Thymus (tissue), 11 donors: ENCODE data around the gene MRFAP1. TPM values are rescaled to one million over a fixed set of nuclear protein-coding genes. Genes with fewer than 3 reads are reported as not detected.
"Not testable (repeated sequence)": the region's sequence is repeated elsewhere in the genome, so short reads cannot be mapped to it uniquely, and the experiment has no call there.

ENCODE experiments used
- DNase-seq, 9 donors: peaks; one replicate each; pipeline ENCODE4 v3.0.0-alpha.2; 2013; ENCODE audit warnings: low spot score in 9 of 9, low read depth in 6 of 9, missing footprints in 1 of 9
- H3K27ac ChIP-seq, 2 donors: one replicate each; pipeline ENCODE4 v1.5.1; 2013; ENCODE audit warnings: control low read depth in 1 of 2, low read depth in 1 of 2, low read length in 1 of 2, mild to moderate bottlenecking in 1 of 2, moderate library complexity in 1 of 2
- H3K27me3 ChIP-seq, 2 donors: one replicate each; pipeline ENCODE4 v1.5.1; 2013; ENCODE audit warnings: low read length in 1 of 2; ENCODE audit not compliant: control insufficient read depth in 2 of 2, insufficient read depth in 1 of 2
- H3K36me3 ChIP-seq, 2 donors: one replicate each; pipeline ENCODE4 v1.5.1; 2013; ENCODE audit warnings: low read length in 1 of 2, mild to moderate bottlenecking in 1 of 2, moderate library complexity in 1 of 2; ENCODE audit not compliant: control insufficient read depth in 2 of 2, insufficient read depth in 2 of 2
- H3K4me1 ChIP-seq, 2 donors: one replicate each; pipeline ENCODE4 v1.5.1; 2013; ENCODE audit warnings: low read length in 2 of 2; ENCODE audit not compliant: control insufficient read depth in 2 of 2, insufficient read depth in 2 of 2
- H3K4me3 ChIP-seq, 2 donors: one replicate each; pipeline ENCODE4 v1.5.1; 2013; ENCODE audit warnings: low read length in 2 of 2, control low read depth in 1 of 2, mild to moderate bottlenecking in 1 of 2
- H3K9me3 ChIP-seq, 2 donors: one replicate each; pipeline ENCODE4 v1.5.1; 2013; ENCODE audit warnings: low read length in 1 of 2, mild to moderate bottlenecking in 1 of 2; ENCODE audit not compliant: control insufficient read depth in 2 of 2, insufficient read depth in 1 of 2
- WGBS: extraction: QIAGEN DNeasy Blood & Tissue Kit; methylation state at CpG from one replicate; pipeline ENCODE4 v1.1.7; 2013; 5-methylcytosine and 5-hydroxymethylcytosine counted together
- polyA plus RNA-seq: library from polyadenylated mRNA; stranded (reverse); fragments of 200-250 nt; gene quantifications from one replicate; pipeline ENCODE4 v1.2.3, GENCODE V29; 2013
- total RNA-seq: library from RNA; stranded (reverse); fragments of 120-200 nt; gene quantifications from one replicate; pipeline ENCODE4 v1.2.4, GENCODE V29; 2013
- donor health status: healthy.

The MRFAP1 gene
- total and polyA plus RNA-seq, 2 donors: 67.3 to 302 TPM

DNA sequence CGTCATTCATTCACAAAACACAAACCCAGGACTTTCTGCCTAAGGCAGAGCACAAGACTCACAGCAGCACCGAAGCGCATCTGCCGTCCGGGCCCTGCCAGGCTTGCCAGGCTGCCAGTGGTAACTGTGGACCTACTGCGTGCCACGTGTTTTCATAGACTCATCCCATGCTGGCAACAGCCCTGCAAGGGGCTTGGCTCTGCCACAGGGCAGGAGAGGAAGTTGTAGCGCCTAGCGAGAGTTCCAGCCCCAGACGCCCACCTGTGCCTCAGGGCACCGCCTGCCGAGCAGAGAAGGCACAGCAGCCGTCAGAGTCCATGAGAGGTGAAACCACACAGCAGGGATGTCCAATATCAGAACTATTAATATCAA lies 18.9 kb upstream of the MRFAP1 start:
- no peaks in the 10 kb centered on the region for H3K9me3 ChIP-seq
- no peak for DNase-seq
- H3K27me3 ChIP-seq: no peaks in the 10 kb centered on the region
- H3K27ac ChIP-seq: no peak overlapping the region
- peaks cover 10 to 30% of the 10 kb centered on the region in 2 donors for H3K36me3 ChIP-seq
- 91% methylated on average over 13 of the region's 13 CpGs for WGBS
- H3K4me1 ChIP-seq: no peaks in the 10 kb centered on the region
- no peak overlapping the region for H3K4me3 ChIP-seq

DNA sequence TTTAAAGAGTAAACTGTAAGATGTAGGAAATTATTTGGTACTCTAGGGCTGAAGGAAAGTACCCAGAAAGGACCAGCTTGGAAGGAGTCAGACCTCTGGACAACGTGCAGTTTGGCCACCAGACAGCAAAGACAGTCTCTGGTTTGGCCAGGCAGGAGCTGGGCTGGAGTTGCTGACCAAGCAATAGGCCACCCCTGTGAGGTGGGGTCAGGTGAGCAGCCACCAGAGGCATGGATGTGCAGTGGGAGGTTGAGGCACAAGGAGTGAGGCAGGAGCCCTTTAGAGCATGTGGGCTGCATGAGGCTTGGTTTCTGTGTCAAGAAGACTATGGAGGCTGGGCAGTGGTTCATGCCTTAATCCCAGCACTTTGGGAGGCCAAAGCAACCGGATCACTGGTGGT lies 17.7 kb upstream of the MRFAP1 start:
- WGBS: 95% methylated on average over 2 of the region's 2 CpGs
- Histone ChIP-seq H3K4me3 (no peak overlapping the region), H3K27ac (no peak overlapping the region), H3K4me1 (no peaks in the 10 kb centered on the region), H3K9me3 (no peaks in the 10 kb centered on the region), H3K36me3 (peaks cover 9 to 20% of the 10 kb centered on the region in 2 donors), H3K27me3 (no peaks in the 10 kb centered on the region)
- no peak for DNase-seq

DNA sequence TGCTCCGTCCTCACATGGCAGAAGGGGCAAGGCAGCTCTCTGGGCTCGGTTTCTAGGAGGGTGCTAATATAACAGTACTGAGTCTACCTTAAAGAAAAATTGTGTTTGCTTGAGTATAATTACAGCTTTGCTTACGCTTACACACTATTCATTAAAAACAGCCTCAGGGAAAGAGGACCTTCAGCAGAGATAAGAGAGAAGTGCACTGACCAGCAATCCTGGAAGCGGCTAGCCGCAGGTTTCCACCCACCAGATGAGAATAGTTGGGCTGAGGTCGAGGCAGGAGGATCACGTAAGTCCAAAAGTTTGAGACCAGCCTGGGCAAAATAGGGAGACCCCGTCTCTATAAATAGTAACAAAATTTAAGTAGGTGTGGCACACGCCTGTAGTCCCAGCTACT lies 15.2 kb upstream of the MRFAP1 start:
- WGBS: 98% methylated on average over 9 of the region's 9 CpGs
- DNase-seq: no peak
- H3K27ac ChIP-seq: no peak overlapping the region
- peaks cover 0 to under 1% of the 10 kb centered on the region in 2 donors for H3K36me3 ChIP-seq
- no peaks in the 10 kb centered on the region for H3K9me3 ChIP-seq
- no peaks in the 10 kb centered on the region for H3K4me1 ChIP-seq
- no peak overlapping the region for H3K4me3 ChIP-seq
- no peaks in the 10 kb centered on the region for H3K27me3 ChIP-seq

DNA sequence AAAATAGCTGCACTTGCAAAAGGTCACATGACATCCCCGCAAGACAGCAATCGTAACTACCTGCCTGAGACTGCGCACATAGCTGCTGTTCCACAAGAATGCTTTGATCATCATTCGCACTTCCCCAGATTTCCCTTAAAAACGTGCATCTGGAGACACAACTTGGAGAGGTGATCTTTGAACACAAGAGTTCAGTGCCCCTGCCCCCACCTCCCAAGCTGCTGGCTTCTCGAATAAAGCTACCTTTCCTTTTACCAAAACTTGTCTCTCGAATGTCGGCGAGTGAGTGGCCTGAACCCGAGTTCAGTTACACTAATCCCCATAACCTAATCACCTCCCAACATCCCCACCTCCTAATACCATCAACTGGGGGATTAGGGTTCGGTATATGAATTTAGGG lies 14.4 kb upstream of the MRFAP1 start:
- no peaks in the 10 kb centered on the region for H3K9me3 ChIP-seq
- no peaks in the 10 kb centered on the region for H3K27me3 ChIP-seq
- DNase-seq: no peak
- no peak overlapping the region for H3K27ac ChIP-seq
- H3K4me1 ChIP-seq: no peaks in the 10 kb centered on the region
- 96% methylated on average over 11 of the region's 11 CpGs for WGBS
- no peaks in the 10 kb centered on the region for H3K36me3 ChIP-seq
- no peak overlapping the region for H3K4me3 ChIP-seq

DNA sequence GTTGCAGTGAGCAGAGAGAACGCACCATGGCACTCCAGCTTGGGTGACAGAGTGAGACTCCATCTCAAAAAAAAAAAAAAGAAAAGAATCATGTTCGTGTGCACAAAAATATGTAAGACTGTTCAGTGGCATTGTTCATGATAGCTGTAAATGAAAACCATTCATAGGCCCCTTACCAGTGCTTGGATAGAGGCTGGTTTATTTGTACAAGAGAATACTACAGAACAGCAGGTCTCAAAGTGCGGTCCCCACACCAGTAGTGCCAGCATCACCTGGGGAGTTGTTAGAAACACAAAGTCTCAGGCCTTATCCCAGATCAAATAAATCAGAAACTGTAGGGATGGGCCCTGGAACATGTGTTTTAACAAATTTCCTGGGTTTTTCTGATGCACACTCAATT lies 12.7 kb upstream of the MRFAP1 start:
- WGBS: 93% methylated on average over 3 of the region's 3 CpGs
- Histone ChIP-seq H3K4me3 (no peak overlapping the region), H3K9me3 (no peaks in the 10 kb centered on the region)

DNA sequence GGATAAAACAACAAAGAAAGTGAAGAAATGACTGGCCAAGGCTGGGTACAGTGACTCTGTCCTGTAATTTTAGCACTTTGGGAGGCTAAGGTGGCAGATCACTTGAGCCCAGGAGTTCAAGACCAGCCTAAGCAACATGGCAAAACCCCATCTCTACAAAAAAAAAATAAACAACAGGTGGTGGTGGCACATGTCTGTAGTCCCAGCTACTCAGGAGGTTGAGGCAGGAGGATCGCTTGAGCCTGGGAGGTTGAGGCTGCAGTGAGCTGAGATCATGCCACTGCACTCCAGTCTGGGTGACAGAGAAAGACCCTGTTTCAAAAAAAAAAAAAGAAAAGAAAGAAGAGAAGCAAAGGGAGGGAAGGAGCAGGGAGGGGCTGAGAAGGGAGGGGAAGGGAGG lies 12.0 kb upstream of the MRFAP1 start:
- H3K27ac ChIP-seq, H3K27me3 ChIP-seq, H3K4me1 ChIP-seq, DNase-seq, H3K36me3 ChIP-seq, H3K4me3 ChIP-seq, H3K9me3 ChIP-seq: not testable (repeated sequence)
- 98% methylated on average over 1 of the region's 1 CpG for WGBS

More for the DNA sequence above, 12.7 kb upstream of the MRFAP1 start:
- Histone ChIP-seq H3K4me1 (no peaks in the 10 kb centered on the region), H3K36me3 (no peaks in the 10 kb centered on the region), H3K27me3 (no peaks in the 10 kb centered on the region), H3K27ac (no peak overlapping the region)
- no peak for DNase-seq

DNA sequence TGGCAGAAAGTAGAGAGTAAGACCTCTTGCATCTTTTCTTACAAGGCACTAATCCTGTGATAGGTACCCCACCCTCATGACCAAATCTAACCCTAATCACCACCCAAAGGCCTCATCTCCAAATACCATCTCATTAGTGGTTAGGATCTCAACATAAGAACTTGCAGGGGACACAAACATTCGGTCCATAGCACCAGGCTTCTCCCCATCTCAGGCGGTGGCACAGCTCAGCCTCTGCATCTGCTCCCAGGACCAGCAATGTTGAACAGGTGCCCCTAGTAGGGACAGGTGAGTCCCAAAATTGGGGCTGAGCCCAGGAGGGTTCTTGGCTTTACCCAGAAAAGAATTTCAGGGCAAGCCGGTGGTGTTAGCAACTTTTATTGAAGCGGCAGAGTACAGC lies 8.4 kb upstream of the MRFAP1 start:
- H3K4me1 ChIP-seq: no peaks in the 10 kb centered on the region
- H3K27me3 ChIP-seq: no peaks in the 10 kb centered on the region
- no peaks in the 10 kb centered on the region for H3K36me3 ChIP-seq
- 96% methylated on average over 4 of the region's 4 CpGs for WGBS
- no peak overlapping the region for H3K4me3 ChIP-seq
- H3K9me3 ChIP-seq: no peaks in the 10 kb centered on the region
- no peak for DNase-seq
- no peak overlapping the region for H3K27ac ChIP-seq

DNA sequence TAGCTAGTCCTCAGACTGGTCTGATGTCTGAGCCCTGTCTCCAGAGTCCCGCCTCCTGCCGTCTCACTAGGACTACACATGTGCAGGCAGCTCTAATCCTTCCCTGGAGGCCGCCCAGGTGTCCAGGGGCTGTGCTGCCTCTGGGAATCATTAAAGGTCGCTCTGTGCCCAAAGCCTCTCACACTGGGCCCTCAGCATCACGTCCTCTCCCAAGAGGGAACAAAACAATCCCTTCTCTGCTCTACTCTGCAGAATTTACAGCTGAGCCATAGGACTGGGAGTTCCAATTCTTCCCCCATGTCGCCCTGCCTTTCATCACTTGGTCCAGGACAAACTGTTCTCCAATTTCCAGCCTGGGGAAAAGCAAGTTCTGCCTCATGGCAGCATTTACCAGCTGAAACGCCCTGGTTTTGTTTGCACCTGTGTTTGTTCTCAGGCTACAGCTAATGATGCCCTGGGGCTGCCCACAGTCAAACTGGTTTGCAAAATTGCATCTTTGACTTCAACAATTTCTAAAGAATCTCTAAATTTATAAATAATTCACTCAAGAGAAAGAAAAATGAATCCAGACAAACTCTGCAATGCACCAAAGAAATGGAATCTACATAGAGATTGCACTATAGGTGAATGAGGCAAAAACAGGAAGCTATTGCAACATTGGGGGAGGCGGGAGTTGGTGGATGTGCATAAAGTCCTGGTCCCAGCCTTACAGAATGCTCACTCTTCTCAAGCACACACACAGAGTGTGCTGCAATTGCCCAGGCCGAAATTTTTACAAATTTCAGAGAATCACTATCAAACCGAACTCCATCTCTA lies 7.2 kb upstream of the MRFAP1 start:
- DNase-seq: no peak
- Histone ChIP-seq H3K36me3 (no peaks in the 10 kb centered on the region), H3K27ac (no peak overlapping the region), H3K27me3 (no peaks in the 10 kb centered on the region), H3K9me3 (no peaks in the 10 kb centered on the region), H3K4me1 (no peaks in the 10 kb centered on the region), H3K4me3 (no peak overlapping the region)
- 92% methylated on average over 10 of the region's 10 CpGs for WGBS

DNA sequence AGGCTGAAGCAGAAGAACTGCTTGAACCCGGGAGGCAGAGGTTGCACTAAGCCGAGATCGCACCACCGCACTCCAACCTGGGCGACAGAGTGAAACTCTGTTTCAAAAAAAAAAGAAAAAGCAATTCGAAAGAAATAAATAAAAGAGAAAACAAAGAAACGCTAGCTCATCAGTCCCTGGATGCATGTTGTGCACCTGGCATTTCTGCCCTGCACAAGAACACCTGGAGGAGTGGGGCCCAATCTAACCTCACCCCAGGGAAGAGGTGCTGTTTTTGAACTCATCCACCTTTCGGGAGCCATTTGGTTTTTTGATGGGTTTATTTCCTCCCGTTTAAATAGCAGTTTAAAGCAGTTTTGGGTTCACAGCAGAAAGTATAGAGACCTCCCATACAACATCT lies 5.7 kb upstream of the MRFAP1 start:
- peaks cover 0 to 1% of the 10 kb centered on the region in 2 donors for H3K4me1 ChIP-seq
- no peaks in the 10 kb centered on the region for H3K36me3 ChIP-seq
- no peak overlapping the region for H3K4me3 ChIP-seq
- H3K9me3 ChIP-seq: no peaks in the 10 kb centered on the region
- no peak overlapping the region for H3K27ac ChIP-seq
- WGBS: 94% methylated on average over 9 of the region's 9 CpGs
- H3K27me3 ChIP-seq: no peaks in the 10 kb centered on the region
- DNase-seq: no peak
